WTC11 (cell line): ENCODE measurements around the gene TRAPPC14. TPM values are rescaled to one million over a fixed set of nuclear protein-coding genes. Genes with fewer than 3 reads are reported as not detected.

Experiments used
- AFF4 ChIP-seq: sonication (generic); formaldehyde crosslinking; IDR thresholded peaks from 2 replicates; pipeline ENCODE4 v1.8.1; 2023; ENCODE audit warnings: mild to moderate bottlenecking, missing genetic modification reagents, borderline replicate concordance
- ATF3 ChIP-seq: sonication (generic); formaldehyde crosslinking; conservative IDR thresholded peaks from 2 replicates; pipeline ENCODE4 v1.8.1; 2022; ENCODE audit warnings: mild to moderate bottlenecking, missing genetic modification reagents
- E2F5 ChIP-seq: sonication (generic); formaldehyde crosslinking; IDR thresholded peaks from 2 replicates; pipeline ENCODE4 v1.8.1; 2022; ENCODE audit warnings: mild to moderate bottlenecking, moderate library complexity, missing genetic modification reagents
- ESRRA ChIP-seq: sonication (generic); formaldehyde crosslinking; IDR thresholded peaks from 2 replicates; pipeline ENCODE4 v1.8.1; 2022; ENCODE audit warnings: mild to moderate bottlenecking, missing genetic modification reagents, borderline replicate concordance
- FOXK1 ChIP-seq: sonication (generic); formaldehyde crosslinking; IDR thresholded peaks from 2 replicates; pipeline ENCODE4 v1.8.0; 2022; ENCODE audit warnings: mild to moderate bottlenecking, moderate library complexity, missing genetic modification reagents
- FOXP1 ChIP-seq: sonication (generic); formaldehyde crosslinking; IDR thresholded peaks from 2 replicates; pipeline ENCODE4 v1.8.0; 2022; ENCODE audit warnings: missing genetic modification reagents, mild to moderate bottlenecking, moderate library complexity, borderline replicate concordance
- JUN ChIP-seq: sonication (generic); formaldehyde crosslinking; IDR thresholded peaks from 2 replicates; pipeline ENCODE4 v1.8.0; 2023; ENCODE audit warnings: mild to moderate bottlenecking, missing genetic modification reagents
- NFYB ChIP-seq: sonication (generic); formaldehyde crosslinking; conservative IDR thresholded peaks from 2 replicates; pipeline ENCODE4 v1.8.0; 2022; ENCODE audit warnings: low read depth, missing genetic modification reagents
- OVOL2 ChIP-seq: fragments of 250-450 bp; sonication (Bioruptor Pico); IDR thresholded peaks from 2 replicates; pipeline ENCODE4 v1.9.0; 2021; ENCODE audit warnings: mild to moderate bottlenecking, borderline replicate concordance
- PREB ChIP-seq: sonication (generic); formaldehyde crosslinking; IDR thresholded peaks from 2 replicates; pipeline ENCODE4 v1.8.1; 2022; ENCODE audit warnings: mild to moderate bottlenecking, missing genetic modification reagents, moderate library complexity, borderline replicate concordance
- PRRX2 ChIP-seq: fragments of 250-450 bp; sonication (Bioruptor Pico); IDR thresholded peaks from 2 replicates; pipeline ENCODE4 v1.8.0; 2021; ENCODE audit warnings: mild to moderate bottlenecking
- SP1 ChIP-seq: sonication (generic); formaldehyde crosslinking; conservative IDR thresholded peaks from 2 replicates; pipeline ENCODE4 v1.8.1; 2022; ENCODE audit warnings: missing genetic modification reagents
- USF2 ChIP-seq: sonication (generic); formaldehyde crosslinking; IDR thresholded peaks from 2 replicates; pipeline ENCODE4 v1.8.1; 2023; ENCODE audit warnings: mild to moderate bottlenecking, missing genetic modification reagents, moderate library complexity
- ZBTB43 ChIP-seq: sonication (generic); formaldehyde crosslinking; IDR thresholded peaks from 2 replicates; pipeline ENCODE4 v1.8.1; 2023; ENCODE audit warnings: mild to moderate bottlenecking, missing genetic modification reagents
- ZNF263 ChIP-seq: sonication (generic); formaldehyde crosslinking; IDR thresholded peaks from 2 replicates; pipeline ENCODE4 v1.8.1; 2022; ENCODE audit warnings: low read depth, mild to moderate bottlenecking, moderate library complexity, missing genetic modification reagents
- ZNF281 ChIP-seq: sonication (generic); formaldehyde crosslinking; IDR thresholded peaks from 2 replicates; pipeline ENCODE4 v1.8.0; 2023; ENCODE audit warnings: mild to moderate bottlenecking, missing genetic modification reagents
- ZNF396 ChIP-seq: fragments of 250-450 bp; sonication (Bioruptor Pico); IDR thresholded peaks from 2 replicates; pipeline ENCODE4 v1.8.0; 2021; ENCODE audit warnings: mild to moderate bottlenecking, moderate library complexity, borderline replicate concordance
- ZNF416 ChIP-seq: fragments of 250-450 bp; sonication (Bioruptor Pico); IDR thresholded peaks from 2 replicates; pipeline ENCODE4 v1.9.0; 2021; ENCODE audit warnings: mild to moderate bottlenecking, inconsistent platforms
- ZNF671 ChIP-seq: fragments of 250-450 bp; sonication (Bioruptor Pico); IDR thresholded peaks from 2 replicates; pipeline ENCODE4 v1.8.0; 2021; ENCODE audit warnings: mild to moderate bottlenecking
- total RNA-seq: library from RNA; stranded (reverse); gene quantifications from 3 replicates; pipeline ENCODE4 v1.2.3, GENCODE V29; 2021
- TF ChIP-seq, protein P1 (sequence below): sonication (generic); formaldehyde crosslinking; IDR thresholded peaks from 2 replicates; pipeline ENCODE4 v1.8.1; 2023; ENCODE audit warnings: mild to moderate bottlenecking, missing genetic modification reagents, moderate library complexity
- TF ChIP-seq, protein P2 (sequence below): sonication (generic); formaldehyde crosslinking; IDR thresholded peaks from 2 replicates; pipeline ENCODE4 v1.8.0; 2022; ENCODE audit warnings: mild to moderate bottlenecking, missing genetic modification reagents

TRAPPC14 gene
- total RNA-seq, 1 experiment from 2014 or later = 28.0 TPM

GRCh38 chr7:100177045-100178001 lies 18.8 kb upstream of the TRAPPC14 start, which contains the start of the genes GPC2 and STAG3 (continued):
- TF ChIP-seq PREB (CRISPR knock-in tag) (peak; percentile 69; the same call in 1 of the 2 replicates), NFYB (CRISPR knock-in tag) (peak; percentile 56), SP1 (CRISPR knock-in tag) (peak; percentile 80), PRRX2 (CRISPR knock-in tag) (no peak), ZNF396 (no peak), FOXK1 (CRISPR knock-in tag) (peak; percentile 96), E2F5 (CRISPR knock-in tag) (peak; percentile 92), ESRRA (peak; percentile 97), FOXP1 (peak; percentile 99), ZNF671 (CRISPR knock-in tag) (no peak), USF2 (CRISPR knock-in tag) (peak; percentile 83), ZBTB43 (CRISPR knock-in tag) (peak; percentile 95), AFF4 (CRISPR knock-in tag) (peak; percentile 81; the same call in 1 of the 2 replicates), JUN (peak; percentile 89), ATF3 (CRISPR knock-in tag) (peak; percentile 78), ZNF416 (no peak), ZNF281 (CRISPR knock-in tag) (peak; percentile 99), ZNF263 (CRISPR knock-in tag) (peak; percentile 75), OVOL2 (CRISPR knock-in tag) (no peak)
- TF ChIP-seq, protein P1, sequence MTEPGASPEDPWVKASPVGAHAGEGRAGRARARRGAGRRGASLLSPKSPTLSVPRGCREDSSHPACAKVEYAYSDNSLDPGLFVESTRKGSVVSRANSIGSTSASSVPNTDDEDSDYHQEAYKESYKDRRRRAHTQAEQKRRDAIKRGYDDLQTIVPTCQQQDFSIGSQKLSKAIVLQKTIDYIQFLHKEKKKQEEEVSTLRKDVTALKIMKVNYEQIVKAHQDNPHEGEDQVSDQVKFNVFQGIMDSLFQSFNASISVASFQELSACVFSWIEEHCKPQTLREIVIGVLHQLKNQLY = peak; percentile 88
- TF ChIP-seq, protein P2, sequence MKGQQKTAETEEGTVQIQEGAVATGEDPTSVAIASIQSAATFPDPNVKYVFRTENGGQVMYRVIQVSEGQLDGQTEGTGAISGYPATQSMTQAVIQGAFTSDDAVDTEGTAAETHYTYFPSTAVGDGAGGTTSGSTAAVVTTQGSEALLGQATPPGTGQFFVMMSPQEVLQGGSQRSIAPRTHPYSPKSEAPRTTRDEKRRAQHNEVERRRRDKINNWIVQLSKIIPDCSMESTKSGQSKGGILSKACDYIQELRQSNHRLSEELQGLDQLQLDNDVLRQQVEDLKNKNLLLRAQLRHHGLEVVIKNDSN (CRISPR knock-in tag) = peak; percentile 86
